GM21786 (cell line): ENCODE data around the gene SGPP2.

Experiments used
- ATAC-seq: cut with Tn5 transposase; IDR thresholded peaks from one replicate; pipeline ENCODE4 v1.9.1; 2021; ENCODE audit not compliant: unreplicated experiment

SGPP2 gene

GRCh38 chr2:222521099-222521498 is 96.8 kb downstream of the SGPP2 start:
- ATAC-seq, result peak; percentile 57

- no peak for ATAC-seq
Observed at GRCh38 chr2:222522082-222522481, 97.7 kb downstream of the SGPP2 start.

GRCh38 chr2:222523783-222524544 is 99.6 kb downstream of the SGPP2 start:
- peak; percentile 38 for ATAC-seq

GRCh38 chr2:222525811-222526210 is 101.5 kb downstream of the SGPP2 start:
- no peak for ATAC-seq

GRCh38 chr2:222526480-222527277 is 102.3 kb downstream of the SGPP2 start:
- ATAC-seq, result peak; percentile 48

- ATAC-seq, result no peak
Observed at GRCh38 chr2:222532315-222532714, 108.0 kb downstream of the SGPP2 start.

- no peak for ATAC-seq
Observed at GRCh38 chr2:222535477-222535876, 111.1 kb downstream of the SGPP2 start.

- ATAC-seq, result no peak
Observed at GRCh38 chr2:222538535-222538934, 114.2 kb downstream of the SGPP2 start.

GRCh38 chr2:222544661-222545060 is 120.3 kb downstream of the SGPP2 start:
- ATAC-seq, result no peak

- ATAC-seq, result no peak
Observed at GRCh38 chr2:222545823-222546795, 121.8 kb downstream of the SGPP2 start.

- no peak for ATAC-seq
Observed at GRCh38 chr2:222547083-222547482, 122.7 kb downstream of the SGPP2 start.

GRCh38 chr2:222548992-222549391 is 124.6 kb downstream of the SGPP2 start:
- no peak for ATAC-seq

GRCh38 chr2:222554517-222554916 is 130.2 kb downstream of the SGPP2 start:
- no peak for ATAC-seq

GRCh38 chr2:222561151-222561550 is 136.8 kb downstream of the SGPP2 start:
- no peak for ATAC-seq

- ATAC-seq, result peak; percentile 92
Observed at GRCh38 chr2:222561817-222562645, 137.7 kb downstream of the SGPP2 start.

GRCh38 chr2:222563106-222563718 is 138.9 kb downstream of the SGPP2 start:
- no peak for ATAC-seq

- no peak for ATAC-seq
Observed at GRCh38 chr2:222563936-222564335, 139.6 kb downstream of the SGPP2 start.

GRCh38 chr2:222566229-222566628 is 141.9 kb downstream of the SGPP2 start:
- ATAC-seq, result no peak

GRCh38 chr2:222568865-222569264 is 144.5 kb downstream of the SGPP2 start:
- no peak for ATAC-seq

- no peak for ATAC-seq
Observed at GRCh38 chr2:222569826-222570225, 145.5 kb downstream of the SGPP2 start.
